Measurements from ENCODE around the gene MAT2A. TPM values are rescaled to one million over a fixed set of nuclear protein-coding genes. Genes with fewer than 3 reads are reported as not detected.

Gene MAT2A
- total and polyA plus RNA-seq, 2 of the 8 experiments (the other 6 are each of a cell fraction or from before 2014, with no cell fraction given) = 255 to 307 TPM

GRCh38 chr2:85506768-85507181 is 32.2 kb upstream of the MAT2A start:
- ChIA-PET POLR2A (ENCODE audit: partially characterized antibody) (interaction anchor here (1.5 to 2.0 kb wide), 4 partner anchors 21 to 40 kb away, joined by 4 to 10 read pairs (median 5); partner anchors contain the start of gene MAT2A), CTCF (ENCODE audit: partially characterized antibody) (interaction anchor here (0.9 to 1.9 kb wide), 3 partner anchors 9 to 86 kb away, joined by 3 to 4 read pairs (median 3); no protein-coding TSS in a partner anchor)
- Histone ChIP-seq H2BK15ac (ENCODE audit: low read length) (no peak overlapping the region), H2AFZ (ENCODE audit: low read length) (no peak overlapping the region), H3K56ac (replicated peaks; ENCODE audit: insufficient read length, low read depth, low read length) (no peak overlapping the region), H2BK12ac (ENCODE audit: low read depth, low read length) (no peak overlapping the region), H3K18ac (ENCODE audit: extremely low read depth, low read length) (no peak overlapping the region), H3K4ac (replicated peaks; ENCODE audit: insufficient read length, low read depth, low read length) (no peak overlapping the region), H2AK5ac (ENCODE audit: low read depth, low read length) (no peak overlapping the region), H2BK120ac (replicated peaks; ENCODE audit: low read depth, low read length) (no peak overlapping the region), H3K4me3 (ENCODE audit: extremely low read depth in 1 of 4, insufficient read depth in 2 of 4, low read depth in 3 of 4, low read length in 4 of 4) (no peak overlapping the region), H4K20me1 (replicated peaks in 1 of 2; ENCODE audit: control insufficient read depth in 1 of 2, insufficient read depth in 2 of 2, low read length in 2 of 2) (no peaks in the 10 kb centered on the region), H3K36me3 (ENCODE audit: control insufficient read depth in 2 of 4, insufficient read depth in 4 of 4, low read length in 3 of 4) (no peaks in the 10 kb centered on the region), H3K9me3 (ENCODE audit: insufficient read depth in 2 of 2, low read depth in 1 of 2, low read length in 1 of 2) (no peaks in the 10 kb centered on the region), H3K9ac (replicated peaks in 1 of 4; ENCODE audit: extremely low read depth in 1 of 4, low read depth in 3 of 4, low read length in 3 of 4) (no peak overlapping the region), H2BK20ac (ENCODE audit: low read length) (no peak overlapping the region), H3K23me2 (ENCODE audit: low read depth, low read length) (no peaks in the 10 kb centered on the region; the same call in 1 of the 2 replicates), H3K27me3 (replicated peaks in 1 of 4; ENCODE audit: control insufficient read depth in 3 of 4, extremely low read depth in 1 of 4, insufficient read depth in 3 of 4, low read length in 3 of 4) (no peaks in the 10 kb centered on the region), H2BK5ac (ENCODE audit: low read depth, low read length) (no peak overlapping the region), H4K8ac (ENCODE audit: extremely low read depth, insufficient read depth, low read length) (no peak overlapping the region), H3K27ac (ENCODE audit: low read depth, low read length) (no peak overlapping the region), H3K14ac (ENCODE audit: insufficient read length) (no peak overlapping the region), H3K79me1 (ENCODE audit: low read depth, low read length) (no peaks in the 10 kb centered on the region), H3K23ac (ENCODE audit: insufficient read length) (no peak overlapping the region), H3K79me2 (ENCODE audit: control insufficient read depth in 1 of 2, insufficient read depth in 2 of 2, low read length in 2 of 2) (no peaks in the 10 kb centered on the region), H3K4me1 (replicated peaks in 1 of 4; ENCODE audit: control insufficient read depth in 3 of 4, insufficient read depth in 4 of 4, low read length in 3 of 4) (no peaks in the 10 kb centered on the region; a peak in 1 of 7 replicates), H3K4me2 (ENCODE audit: insufficient read depth in 1 of 2, low read depth in 2 of 2, low read length in 2 of 2) (no peak overlapping the region), H4K5ac (ENCODE audit: insufficient read length, low read depth, low read length) (no peak overlapping the region), H4K91ac (replicated peaks; ENCODE audit: insufficient read length, low read length) (no peak overlapping the region)
- FAIRE-seq = no peak
- WGBS, 2 experiments (ENCODE audit: extremely low coverage in 1 of 2, insufficient coverage in 1 of 2, insufficient read length in 1 of 2, insufficient replicate concordance in 2 of 2, low coverage in 1 of 2, low lambda C conversion rate in 2 of 2, missing lambda C conversion rate in 1 of 2) = 82% methylated on average over 7 of the region's 7 CpGs; no CpG with 5 or more reads in 1 of the 2 experiments
- TF ChIP-seq, protein P1, sequence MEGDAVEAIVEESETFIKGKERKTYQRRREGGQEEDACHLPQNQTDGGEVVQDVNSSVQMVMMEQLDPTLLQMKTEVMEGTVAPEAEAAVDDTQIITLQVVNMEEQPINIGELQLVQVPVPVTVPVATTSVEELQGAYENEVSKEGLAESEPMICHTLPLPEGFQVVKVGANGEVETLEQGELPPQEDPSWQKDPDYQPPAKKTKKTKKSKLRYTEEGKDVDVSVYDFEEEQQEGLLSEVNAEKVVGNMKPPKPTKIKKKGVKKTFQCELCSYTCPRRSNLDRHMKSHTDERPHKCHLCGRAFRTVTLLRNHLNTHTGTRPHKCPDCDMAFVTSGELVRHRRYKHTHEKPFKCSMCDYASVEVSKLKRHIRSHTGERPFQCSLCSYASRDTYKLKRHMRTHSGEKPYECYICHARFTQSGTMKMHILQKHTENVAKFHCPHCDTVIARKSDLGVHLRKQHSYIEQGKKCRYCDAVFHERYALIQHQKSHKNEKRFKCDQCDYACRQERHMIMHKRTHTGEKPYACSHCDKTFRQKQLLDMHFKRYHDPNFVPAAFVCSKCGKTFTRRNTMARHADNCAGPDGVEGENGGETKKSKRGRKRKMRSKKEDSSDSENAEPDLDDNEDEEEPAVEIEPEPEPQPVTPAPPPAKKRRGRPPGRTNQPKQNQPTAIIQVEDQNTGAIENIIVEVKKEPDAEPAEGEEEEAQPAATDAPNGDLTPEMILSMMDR (IDR thresholded peaks at IDR 0.05; ENCODE audit: control extremely low read depth in 1 of 3, insufficient read depth in 1 of 3, low read depth in 1 of 3, low read length in 3 of 3) = no peak
- TF ChIP-seq CEBPB (IDR thresholded peaks at IDR 0.05; ENCODE audit: low read depth, low read length) = no peak
- DNase-seq (ENCODE audit: low read depth in 1 of 2, low spot score in 2 of 2) = no peak

Measured in H1 (cell line).